PFSK-1 (cell line): ENCODE results near the gene SOX5. TPM values are rescaled to one million over a fixed set of nuclear protein-coding genes. Genes with fewer than 3 reads are reported as not detected.

Experiments
- FOXP2 ChIP-seq: optimal IDR thresholded peaks from 2 replicates; pipeline ENCODE3; 2011; ENCODE audit warnings: borderline replicate concordance, control low read depth, inconsistent platforms; ENCODE audit not compliant: insufficient read depth; ENCODE audit errors: extremely low read length, extremely low read depth
- POLR2AphosphoS5 ChIP-seq: IDR thresholded peaks from 2 replicates; pipeline ENCODE4 v1.6.1; 2012; ENCODE audit warnings: low read depth, mild to moderate bottlenecking, control low read depth, low read length, moderate library complexity
- SIN3A ChIP-seq: IDR thresholded peaks from 2 replicates; pipeline ENCODE4 v1.6.1; 2012; ENCODE audit warnings: mild to moderate bottlenecking, low read length, moderate library complexity, borderline replicate concordance; ENCODE audit not compliant: insufficient read depth
- TAF1 ChIP-seq: IDR thresholded peaks from 2 replicates; pipeline ENCODE4 v1.6.1; 2012; ENCODE audit warnings: low read length, control low read depth, borderline replicate concordance; ENCODE audit not compliant: insufficient read depth
- polyA plus RNA-seq: library from polyadenylated mRNA; unstranded; fragments of >200 nt; gene quantifications from one replicate; pipeline ENCODE4 v1.2.1, GENCODE V29; 2012; ENCODE audit warnings: low read depth, missing spikeins; ENCODE audit not compliant: insufficient read length
- TF ChIP-seq, protein P1 (sequence below), 2 experiments: IDR thresholded peaks; 2 replicates each; pipeline versions ENCODE4 v1.6.1 to v1.8.0; 2011 to 2012; ENCODE audit warnings: low read depth in 2 of 2, low read length in 2 of 2, control low read depth in 1 of 2, inconsistent platforms in 1 of 2, mild to moderate bottlenecking in 1 of 2, moderate library complexity in 1 of 2; ENCODE audit not compliant: insufficient read depth in 1 of 2

SOX5 gene
- polyA plus RNA-seq = not detected

DNA sequence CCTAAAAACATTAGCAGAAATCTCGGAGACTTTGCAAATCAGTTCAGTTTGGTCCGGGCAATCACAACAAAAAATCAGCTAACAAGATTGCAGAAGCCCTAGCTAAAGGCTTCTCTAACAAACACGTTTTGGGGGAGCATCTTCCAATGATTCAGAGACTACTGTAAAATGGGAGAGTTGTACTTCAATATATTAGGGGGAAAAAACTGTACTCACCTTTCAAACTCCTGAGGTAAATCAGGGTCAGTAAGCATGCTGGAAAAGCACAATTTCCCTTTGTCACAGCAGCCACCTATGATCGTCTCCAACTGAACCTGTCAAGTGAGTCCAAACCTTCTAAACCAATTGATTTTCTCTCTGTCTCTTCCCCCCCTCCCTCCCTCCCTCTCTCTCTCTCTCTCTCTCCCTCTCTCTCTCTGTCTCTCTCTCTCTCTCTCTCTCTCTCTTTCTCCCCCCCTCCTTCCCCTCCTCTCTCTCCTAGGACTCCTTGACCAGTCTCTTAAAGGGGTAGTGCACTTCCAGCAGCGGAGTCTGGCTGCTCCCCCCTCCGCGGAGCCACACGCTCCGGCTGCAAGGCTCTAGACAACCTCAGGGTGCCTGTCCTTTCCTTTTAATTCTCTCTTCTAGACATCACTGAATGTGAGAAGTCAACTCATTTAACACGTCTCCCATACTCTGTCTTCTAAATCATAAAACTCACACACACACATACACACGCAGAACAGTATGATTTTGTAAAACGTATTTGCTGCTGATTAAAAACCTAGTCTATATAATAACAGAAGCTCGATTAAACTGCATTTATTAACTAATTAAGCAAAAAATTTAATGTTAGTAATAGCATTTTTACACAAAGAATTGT is at the start of gene SOX5:
TSS of gene SOX5 (minus strand) at position 323 of the 862 bp plus-strand sequence. CDS start at position 254, 69 bp downstream.
- TF ChIP-seq TAF1 = no peak
- no peak for TF ChIP-seq SIN3A

DNA sequence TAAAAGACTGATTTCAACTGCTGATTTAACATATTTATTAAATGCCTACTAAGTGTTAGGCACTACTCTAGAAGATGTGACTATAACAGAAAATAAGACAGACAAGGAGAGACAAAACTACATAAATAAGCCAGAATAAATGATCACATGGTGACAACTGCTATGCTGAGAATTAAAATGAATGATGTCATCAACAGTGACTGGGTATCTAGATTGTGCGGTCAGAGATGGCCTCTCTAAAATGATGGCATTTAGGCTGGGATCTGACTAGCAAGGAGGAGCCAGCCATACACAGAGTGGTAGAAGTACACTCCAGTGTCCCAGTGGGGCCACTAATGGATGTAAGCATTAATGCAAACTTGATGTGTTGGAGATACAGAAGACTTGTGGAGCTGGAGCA is 37.6 kb upstream of the SOX5 start:
- no peak for TF ChIP-seq POLR2AphosphoS5
- TF ChIP-seq TAF1 = no peak
- TF ChIP-seq FOXP2 = no peak
- TF ChIP-seq, protein P1, sequence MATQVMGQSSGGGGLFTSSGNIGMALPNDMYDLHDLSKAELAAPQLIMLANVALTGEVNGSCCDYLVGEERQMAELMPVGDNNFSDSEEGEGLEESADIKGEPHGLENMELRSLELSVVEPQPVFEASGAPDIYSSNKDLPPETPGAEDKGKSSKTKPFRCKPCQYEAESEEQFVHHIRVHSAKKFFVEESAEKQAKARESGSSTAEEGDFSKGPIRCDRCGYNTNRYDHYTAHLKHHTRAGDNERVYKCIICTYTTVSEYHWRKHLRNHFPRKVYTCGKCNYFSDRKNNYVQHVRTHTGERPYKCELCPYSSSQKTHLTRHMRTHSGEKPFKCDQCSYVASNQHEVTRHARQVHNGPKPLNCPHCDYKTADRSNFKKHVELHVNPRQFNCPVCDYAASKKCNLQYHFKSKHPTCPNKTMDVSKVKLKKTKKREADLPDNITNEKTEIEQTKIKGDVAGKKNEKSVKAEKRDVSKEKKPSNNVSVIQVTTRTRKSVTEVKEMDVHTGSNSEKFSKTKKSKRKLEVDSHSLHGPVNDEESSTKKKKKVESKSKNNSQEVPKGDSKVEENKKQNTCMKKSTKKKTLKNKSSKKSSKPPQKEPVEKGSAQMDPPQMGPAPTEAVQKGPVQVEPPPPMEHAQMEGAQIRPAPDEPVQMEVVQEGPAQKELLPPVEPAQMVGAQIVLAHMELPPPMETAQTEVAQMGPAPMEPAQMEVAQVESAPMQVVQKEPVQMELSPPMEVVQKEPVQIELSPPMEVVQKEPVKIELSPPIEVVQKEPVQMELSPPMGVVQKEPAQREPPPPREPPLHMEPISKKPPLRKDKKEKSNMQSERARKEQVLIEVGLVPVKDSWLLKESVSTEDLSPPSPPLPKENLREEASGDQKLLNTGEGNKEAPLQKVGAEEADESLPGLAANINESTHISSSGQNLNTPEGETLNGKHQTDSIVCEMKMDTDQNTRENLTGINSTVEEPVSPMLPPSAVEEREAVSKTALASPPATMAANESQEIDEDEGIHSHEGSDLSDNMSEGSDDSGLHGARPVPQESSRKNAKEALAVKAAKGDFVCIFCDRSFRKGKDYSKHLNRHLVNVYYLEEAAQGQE (IDR thresholded peaks at IDR 0.05; ENCODE audit: insufficient read depth in 1 of 2, low read depth in 2 of 2, low read length in 2 of 2) = no peak

DNA sequence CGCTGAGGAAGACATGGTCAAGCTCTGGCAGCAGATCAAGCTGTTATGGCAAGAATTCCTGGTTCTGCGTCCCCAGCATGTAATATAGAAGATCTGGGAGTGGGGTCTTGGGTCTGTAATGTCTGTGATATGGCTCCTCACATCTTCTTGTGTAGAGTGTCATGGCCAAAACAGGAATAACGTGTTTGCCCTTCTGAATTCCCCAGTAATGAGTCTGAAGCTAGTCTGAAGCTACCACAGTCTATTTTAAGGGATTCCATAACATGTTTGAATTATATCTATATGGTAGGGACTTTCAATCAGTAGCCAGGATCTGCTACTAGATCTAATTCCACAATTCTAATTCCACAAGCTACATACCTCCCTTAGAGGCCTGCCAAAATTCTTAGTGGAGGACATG is 31.4 kb upstream of the SOX5 start:
- TF ChIP-seq POLR2AphosphoS5 (no peak), SIN3A (no peak), TAF1 (no peak)
- TF ChIP-seq, protein P1 (IDR thresholded peaks at IDR 0.05; ENCODE audit: insufficient read depth in 1 of 2, low read depth in 2 of 2, low read length in 2 of 2) = no peak

DNA sequence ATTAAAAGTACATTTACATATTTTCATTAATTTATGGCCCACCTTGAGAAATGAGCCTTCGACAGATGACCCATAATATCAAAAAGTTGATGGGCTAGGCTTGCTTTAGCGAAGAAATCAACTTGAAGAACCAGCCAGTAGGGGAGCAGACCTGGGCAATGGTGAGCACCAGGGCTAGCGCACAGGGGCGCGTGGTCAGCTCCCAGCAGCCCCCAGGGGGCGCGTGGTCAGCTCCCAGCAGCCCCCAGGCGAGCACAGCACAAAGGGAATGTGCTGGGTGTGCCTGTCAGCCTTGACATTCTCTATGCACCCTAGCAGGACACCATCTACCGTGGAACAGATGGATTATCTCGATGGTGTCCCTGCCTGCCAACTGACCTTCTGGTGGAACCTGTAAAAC is 15.3 kb upstream of the SOX5 start:
- no peak for TF ChIP-seq POLR2AphosphoS5
- no peak for TF ChIP-seq SIN3A
- TF ChIP-seq, protein P1 (IDR thresholded peaks at IDR 0.05; ENCODE audit: insufficient read depth in 1 of 2, low read depth in 2 of 2, low read length in 2 of 2) = no peak
- TF ChIP-seq TAF1 = no peak
- no peak for TF ChIP-seq FOXP2

DNA sequence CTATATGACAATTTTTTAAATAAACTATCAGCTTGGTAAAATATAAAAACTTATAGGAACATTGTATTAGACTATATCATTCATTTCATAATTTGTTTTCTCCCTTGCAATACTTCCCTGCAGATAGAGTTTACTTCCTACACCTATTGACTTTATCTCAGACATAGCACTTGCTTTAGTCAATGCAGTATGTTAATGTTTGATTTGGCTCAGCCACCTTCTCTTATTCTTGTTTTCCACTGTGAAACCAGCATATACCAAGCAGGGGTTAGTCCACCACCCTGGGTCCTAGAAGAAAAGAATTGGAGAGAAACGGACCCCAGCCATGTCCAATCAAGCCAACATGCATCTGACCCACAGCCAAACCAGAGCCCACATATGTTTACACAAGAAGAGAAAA is 10.4 kb upstream of the SOX5 start:
- TF ChIP-seq FOXP2 = no peak
- no peak for TF ChIP-seq SIN3A
- TF ChIP-seq, protein P1 (IDR thresholded peaks at IDR 0.05; ENCODE audit: insufficient read depth in 1 of 2, low read depth in 2 of 2, low read length in 2 of 2) = no peak
- TF ChIP-seq TAF1 = no peak
- no peak for TF ChIP-seq POLR2AphosphoS5
